HCT116 (cell line): ENCODE measurements around the gene F10. TPM values are rescaled to one million over a fixed set of nuclear protein-coding genes. Genes with fewer than 3 reads are reported as not detected.

Experiments used
- ATAC-seq: fragments of 200-7000 bp; cut with Tn5 transposase; 2 replicates; pipeline ENCODE4 v1.9.1; 2020; ENCODE audit warnings: mild to moderate bottlenecking, moderate library complexity
- BruUV-seq: library from RNA; stranded (reverse); fragments of 400-500 nt; replicated peaks from 2 replicates; lab custom pipeline; 2021; lab: Mats Ljungman, UMichigan
- CTCF ChIA-PET: fragments of 300-600 bp; sonication (Branson Sonifier 250); formaldehyde crosslinking; loops from one replicate; lab custom pipeline; 2021; ENCODE audit warnings: antibody characterized with exemption; lab: Charles Lee
- POLR2A ChIA-PET: fragments of 300-600, 350-600 bp; sonication (Branson Sonifier 250); formaldehyde crosslinking; loops from one replicate; lab custom pipeline; 2021; ENCODE audit warnings: antibody characterized with exemption; lab: Charles Lee
- RAD21 ChIA-PET, 2 experiments: fragments of 300-600 bp; sonication (Branson Sonifier 250); formaldehyde crosslinking; loops; one replicate each; lab custom pipeline; 2023; ENCODE audit warnings: low total read pairs in 2 of 2; ENCODE audit not compliant: uncharacterized antibody in 2 of 2, unreplicated experiment in 2 of 2, low non-redundant PET in 1 of 2; lab: Charles Lee
- DNase-seq: peaks from one replicate; pipeline ENCODE4 v3.0.0-alpha.2; 2010; ENCODE audit warnings: low read depth, low spot score
- H2AFZ ChIP-seq: fragments of 200-600 bp; shearing (Covaris generic), sonication (generic); 2 replicates; pipeline ENCODE4 v1.6.1; 2017; ENCODE audit warnings: low read depth, mixed run types, mixed read lengths, antibody characterized with exemption, low read length; ENCODE audit not compliant: poor library complexity, severe bottlenecking
- H3K27ac ChIP-seq: 2 replicates; pipeline ENCODE4 v1.5.1; 2012; ENCODE audit warnings: low read depth, low read length
- H3K27me3 ChIP-seq: fragments of 200-600 bp; sonication (generic); 2 replicates; pipeline ENCODE4 v1.6.1; 2016; ENCODE audit warnings: mixed run types, low read length, mixed read lengths; ENCODE audit not compliant: insufficient read depth
- H3K36me3 ChIP-seq, 2 experiments: fragments of 200-500 bp in 1 of 2; fragments of 200-600 bp in 1 of 2; sonication (Bioruptor generic) in 1 of 2; sonication (generic) in 1 of 2; 2 replicates each; pipeline versions ENCODE4 v1.5.1 to v1.6.1; 2014 to 2016; ENCODE audit warnings: low read length in 2 of 2, inconsistent platforms in 1 of 2, mixed read lengths in 1 of 2, mixed run types in 1 of 2; ENCODE audit not compliant: insufficient read depth in 2 of 2, control insufficient read depth in 1 of 2
- H3K4me1 ChIP-seq, 2 experiments: fragments of 200-600 bp in 1 of 2; sonication (generic) in 1 of 2; 2 replicates each; pipeline versions ENCODE4 v1.5.1 to v1.6.1; 2012 to 2017; ENCODE audit warnings: low read length in 2 of 2, inconsistent platforms in 1 of 2, mild to moderate bottlenecking in 1 of 2, mixed read lengths in 1 of 2, mixed run types in 1 of 2, moderate library complexity in 1 of 2; ENCODE audit not compliant: insufficient read depth in 2 of 2, control insufficient read depth in 1 of 2
- H3K4me2 ChIP-seq: fragments of 200-600 bp; sonication (generic); 2 replicates; pipeline ENCODE4 v1.6.1; 2017; ENCODE audit warnings: mixed run types, low read length, mixed read lengths
- H3K4me3 ChIP-seq, 2 experiments: fragments of 200-600 bp in 1 of 2; sonication (generic) in 1 of 2; replicated peaks in 1 of 2; 2 replicates each; pipeline ENCODE4 v1.5.1; 2011 to 2016; ENCODE audit warnings: low read length in 2 of 2, control low read depth in 1 of 2, low read depth in 1 of 2, mild to moderate bottlenecking in 1 of 2, mixed read lengths in 1 of 2, mixed run types in 1 of 2
- H3K79me2 ChIP-seq: fragments of 200-600 bp; sonication (generic); 2 replicates; pipeline ENCODE4 v1.6.1; 2017; ENCODE audit warnings: mild to moderate bottlenecking, mixed run types, low read length, moderate library complexity, mixed read lengths; ENCODE audit not compliant: insufficient read depth
- H3K9ac ChIP-seq: fragments of 200-600 bp; sonication (generic); 2 replicates; pipeline ENCODE4 v1.6.1; 2016; ENCODE audit warnings: low read length, mixed read lengths
- H3K9me2 ChIP-seq: fragments of 200-600 bp; sonication (generic), shearing (Covaris generic); 2 replicates; pipeline ENCODE4 v1.6.1; 2017; ENCODE audit warnings: mixed run types, mild to moderate bottlenecking, moderate library complexity; ENCODE audit not compliant: insufficient read depth
- H3K9me3 ChIP-seq, 2 experiments: fragments of 200-500 bp in 1 of 2; fragments of 200-600 bp in 1 of 2; sonication (Bioruptor generic) in 1 of 2; sonication (generic) in 1 of 2; 2 replicates each; pipeline ENCODE4 v1.6.1; 2014 to 2017; ENCODE audit warnings: low read length in 2 of 2, mixed read lengths in 2 of 2, inconsistent platforms in 1 of 2, low read depth in 1 of 2, mild to moderate bottlenecking in 1 of 2, mixed run types in 1 of 2, moderate library complexity in 1 of 2; ENCODE audit not compliant: control insufficient read depth in 1 of 2, insufficient read depth in 1 of 2
- H4K20me1 ChIP-seq: fragments of 200-600 bp; sonication (generic), shearing (Covaris generic); 2 replicates; pipeline ENCODE4 v1.6.1; 2017; ENCODE audit warnings: mixed run types, mild to moderate bottlenecking, moderate library complexity; ENCODE audit not compliant: insufficient read depth
- CBX3 ChIP-seq: IDR thresholded peaks from 2 replicates; pipeline ENCODE4 v1.6.1; 2012; ENCODE audit warnings: low read depth
- ELF1 ChIP-seq: IDR thresholded peaks from 2 replicates; pipeline ENCODE4 v1.6.1; 2012; ENCODE audit warnings: low read depth, borderline replicate concordance
- EZH2phosphoT487 ChIP-seq: fragments of 200-600 bp; IDR thresholded peaks from 2 replicates; pipeline ENCODE4 v1.6.1; 2018; ENCODE audit warnings: antibody characterized with exemption, borderline replicate concordance
- FOSL1 ChIP-seq: IDR thresholded peaks from 2 replicates; pipeline ENCODE4 v1.6.1; 2012; ENCODE audit warnings: low read depth
- POLR2AphosphoS5 ChIP-seq: IDR thresholded peaks from 2 replicates; pipeline ENCODE4 v1.6.1; 2011; ENCODE audit warnings: mild to moderate bottlenecking, low read depth, low read length, moderate library complexity
- RAD21 ChIP-seq: IDR thresholded peaks from 2 replicates; pipeline ENCODE4 v1.6.1; 2012; ENCODE audit warnings: low read depth, mild to moderate bottlenecking
- SP1 ChIP-seq: IDR thresholded peaks from 2 replicates; pipeline ENCODE4 v1.6.1; 2012; ENCODE audit warnings: low read depth
- SRF ChIP-seq: IDR thresholded peaks from 2 replicates; pipeline ENCODE4 v1.6.1; 2012; ENCODE audit warnings: low read depth
- TCF7L2 ChIP-seq: IDR thresholded peaks from 2 replicates; pipeline ENCODE4 v1.7.0; 2011; ENCODE audit warnings: borderline replicate concordance, inconsistent platforms; ENCODE audit not compliant: insufficient read depth, insufficient read length; ENCODE audit errors: extremely low read depth
- YY1 ChIP-seq: IDR thresholded peaks from 2 replicates; pipeline ENCODE4 v1.6.1; 2011; ENCODE audit warnings: low read length, low read depth, moderate library complexity, mild to moderate bottlenecking; ENCODE audit not compliant: insufficient replicate concordance; ENCODE audit errors: extremely low read depth
- intact Hi-C: fragments of 100-400 bp; cut with micrococcal nuclease; formaldehyde crosslinking; loops from 2 replicates; pipeline ENCODE4 v1.10.0; 2022
- total RNA-seq: library from RNA; stranded (reverse); gene quantifications from one replicate; pipeline ENCODE4 v1.2.1, GENCODE V29; 2021; ENCODE audit not compliant: unreplicated experiment
- TF ChIP-seq, protein P1 (sequence below), 3 experiments: fragments of 200-600 bp in 1 of 3; sonication (generic) in 1 of 3; IDR thresholded peaks in 2 of 3; conservative IDR thresholded peaks in 1 of 3; 2 replicates each; pipeline ENCODE4 v1.5.1; 2012 to 2017; ENCODE audit warnings: low read depth in 2 of 3, low read length in 2 of 3, antibody characterized with exemption in 1 of 3, borderline replicate concordance in 1 of 3, control low read depth in 1 of 3, mild to moderate bottlenecking in 1 of 3, mixed read lengths in 1 of 3, mixed run types in 1 of 3, moderate library complexity in 1 of 3; ENCODE audit not compliant: insufficient read depth in 1 of 3
- TF ChIP-seq, protein P2 (sequence below): IDR thresholded peaks from 2 replicates; pipeline ENCODE4 v1.6.1; 2012; ENCODE audit warnings: low read depth
- TF ChIP-seq, protein P3 (sequence below): IDR thresholded peaks from 2 replicates; pipeline ENCODE4 v1.6.1; 2011; ENCODE audit warnings: mild to moderate bottlenecking, low read length, moderate library complexity; ENCODE audit not compliant: insufficient replicate concordance; ENCODE audit errors: extremely low read depth

Gene F10
- total RNA-seq, 1 experiment from 2014 or later, result 4.0 TPM

DNA sequence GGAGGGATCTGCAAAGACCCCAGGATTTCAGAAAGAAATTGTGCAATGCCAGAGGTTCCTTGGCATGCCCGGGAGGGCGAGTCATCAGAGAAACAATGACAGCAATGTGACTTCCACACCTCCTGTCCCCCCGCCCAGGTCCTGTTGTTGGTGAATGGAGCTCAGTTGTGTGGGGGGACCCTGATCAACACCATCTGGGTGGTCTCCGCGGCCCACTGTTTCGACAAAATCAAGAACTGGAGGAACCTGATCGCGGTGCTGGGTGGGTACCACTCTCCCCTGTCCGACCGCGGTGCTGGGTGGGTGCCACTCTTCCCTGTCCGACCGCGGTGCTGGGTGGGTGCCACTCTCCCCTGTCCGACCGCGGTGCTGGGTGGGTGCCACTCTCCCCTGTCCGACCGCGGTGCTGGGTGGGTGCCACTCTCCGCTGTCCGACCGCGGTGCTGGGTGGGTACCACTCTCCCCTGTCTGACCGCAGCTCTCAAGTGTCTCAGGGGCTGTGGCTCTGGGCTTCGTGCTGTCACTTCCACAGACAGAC is 5.2 kb upstream of the F10 start:
- no peaks in the 10 kb centered on the region for H3K9me2 ChIP-seq
- no peaks in the 10 kb centered on the region for H3K79me2 ChIP-seq
- H3K36me3 ChIP-seq, result no peaks in the 10 kb centered on the region
- POLR2A ChIA-PET, result no interaction called here
- peak; percentile 19; the same call in 1 of the 2 replicates for ATAC-seq
- H2AFZ ChIP-seq, result no peak overlapping the region
- 0 out of 2 replicates have a peak, but pooled peaks cover 4% of the 10 kb centered on the region for H3K27me3 ChIP-seq
- no peak overlapping the region for H3K27ac ChIP-seq
- TF ChIP-seq ELF1, result no peak
- TF ChIP-seq, protein P1, sequence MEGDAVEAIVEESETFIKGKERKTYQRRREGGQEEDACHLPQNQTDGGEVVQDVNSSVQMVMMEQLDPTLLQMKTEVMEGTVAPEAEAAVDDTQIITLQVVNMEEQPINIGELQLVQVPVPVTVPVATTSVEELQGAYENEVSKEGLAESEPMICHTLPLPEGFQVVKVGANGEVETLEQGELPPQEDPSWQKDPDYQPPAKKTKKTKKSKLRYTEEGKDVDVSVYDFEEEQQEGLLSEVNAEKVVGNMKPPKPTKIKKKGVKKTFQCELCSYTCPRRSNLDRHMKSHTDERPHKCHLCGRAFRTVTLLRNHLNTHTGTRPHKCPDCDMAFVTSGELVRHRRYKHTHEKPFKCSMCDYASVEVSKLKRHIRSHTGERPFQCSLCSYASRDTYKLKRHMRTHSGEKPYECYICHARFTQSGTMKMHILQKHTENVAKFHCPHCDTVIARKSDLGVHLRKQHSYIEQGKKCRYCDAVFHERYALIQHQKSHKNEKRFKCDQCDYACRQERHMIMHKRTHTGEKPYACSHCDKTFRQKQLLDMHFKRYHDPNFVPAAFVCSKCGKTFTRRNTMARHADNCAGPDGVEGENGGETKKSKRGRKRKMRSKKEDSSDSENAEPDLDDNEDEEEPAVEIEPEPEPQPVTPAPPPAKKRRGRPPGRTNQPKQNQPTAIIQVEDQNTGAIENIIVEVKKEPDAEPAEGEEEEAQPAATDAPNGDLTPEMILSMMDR (IDR thresholded peaks at IDR 0.05 in 2 of 3, conservative IDR thresholded peaks at IDR 0.05 in 1 of 3; ENCODE audit: borderline replicate concordance in 1 of 3, insufficient read depth in 1 of 3, low read depth in 2 of 3, low read length in 2 of 3), result no peak
- no peak for TF ChIP-seq YY1
- no peak for TF ChIP-seq TCF7L2
- TF ChIP-seq CBX3, result no peak
- no peak for TF ChIP-seq EZH2phosphoT487
- TF ChIP-seq, protein P2, sequence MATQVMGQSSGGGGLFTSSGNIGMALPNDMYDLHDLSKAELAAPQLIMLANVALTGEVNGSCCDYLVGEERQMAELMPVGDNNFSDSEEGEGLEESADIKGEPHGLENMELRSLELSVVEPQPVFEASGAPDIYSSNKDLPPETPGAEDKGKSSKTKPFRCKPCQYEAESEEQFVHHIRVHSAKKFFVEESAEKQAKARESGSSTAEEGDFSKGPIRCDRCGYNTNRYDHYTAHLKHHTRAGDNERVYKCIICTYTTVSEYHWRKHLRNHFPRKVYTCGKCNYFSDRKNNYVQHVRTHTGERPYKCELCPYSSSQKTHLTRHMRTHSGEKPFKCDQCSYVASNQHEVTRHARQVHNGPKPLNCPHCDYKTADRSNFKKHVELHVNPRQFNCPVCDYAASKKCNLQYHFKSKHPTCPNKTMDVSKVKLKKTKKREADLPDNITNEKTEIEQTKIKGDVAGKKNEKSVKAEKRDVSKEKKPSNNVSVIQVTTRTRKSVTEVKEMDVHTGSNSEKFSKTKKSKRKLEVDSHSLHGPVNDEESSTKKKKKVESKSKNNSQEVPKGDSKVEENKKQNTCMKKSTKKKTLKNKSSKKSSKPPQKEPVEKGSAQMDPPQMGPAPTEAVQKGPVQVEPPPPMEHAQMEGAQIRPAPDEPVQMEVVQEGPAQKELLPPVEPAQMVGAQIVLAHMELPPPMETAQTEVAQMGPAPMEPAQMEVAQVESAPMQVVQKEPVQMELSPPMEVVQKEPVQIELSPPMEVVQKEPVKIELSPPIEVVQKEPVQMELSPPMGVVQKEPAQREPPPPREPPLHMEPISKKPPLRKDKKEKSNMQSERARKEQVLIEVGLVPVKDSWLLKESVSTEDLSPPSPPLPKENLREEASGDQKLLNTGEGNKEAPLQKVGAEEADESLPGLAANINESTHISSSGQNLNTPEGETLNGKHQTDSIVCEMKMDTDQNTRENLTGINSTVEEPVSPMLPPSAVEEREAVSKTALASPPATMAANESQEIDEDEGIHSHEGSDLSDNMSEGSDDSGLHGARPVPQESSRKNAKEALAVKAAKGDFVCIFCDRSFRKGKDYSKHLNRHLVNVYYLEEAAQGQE, result no peak
- no peak for TF ChIP-seq RAD21
- TF ChIP-seq FOSL1, result no peak
- TF ChIP-seq, protein P3, sequence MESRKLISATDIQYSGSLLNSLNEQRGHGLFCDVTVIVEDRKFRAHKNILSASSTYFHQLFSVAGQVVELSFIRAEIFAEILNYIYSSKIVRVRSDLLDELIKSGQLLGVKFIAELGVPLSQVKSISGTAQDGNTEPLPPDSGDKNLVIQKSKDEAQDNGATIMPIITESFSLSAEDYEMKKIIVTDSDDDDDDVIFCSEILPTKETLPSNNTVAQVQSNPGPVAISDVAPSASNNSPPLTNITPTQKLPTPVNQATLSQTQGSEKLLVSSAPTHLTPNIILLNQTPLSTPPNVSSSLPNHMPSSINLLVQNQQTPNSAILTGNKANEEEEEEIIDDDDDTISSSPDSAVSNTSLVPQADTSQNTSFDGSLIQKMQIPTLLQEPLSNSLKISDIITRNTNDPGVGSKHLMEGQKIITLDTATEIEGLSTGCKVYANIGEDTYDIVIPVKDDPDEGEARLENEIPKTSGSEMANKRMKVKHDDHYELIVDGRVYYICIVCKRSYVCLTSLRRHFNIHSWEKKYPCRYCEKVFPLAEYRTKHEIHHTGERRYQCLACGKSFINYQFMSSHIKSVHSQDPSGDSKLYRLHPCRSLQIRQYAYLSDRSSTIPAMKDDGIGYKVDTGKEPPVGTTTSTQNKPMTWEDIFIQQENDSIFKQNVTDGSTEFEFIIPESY, result no peak
- TF ChIP-seq POLR2AphosphoS5, result no peak
- no peak for TF ChIP-seq SP1
- TF ChIP-seq SRF, result no peak
- TF ChIP-seq, all 23 proteins: peak for 0
- intact Hi-C loops, result no loop called here
- H4K20me1 ChIP-seq, result no peaks in the 10 kb centered on the region
- H3K9ac ChIP-seq, result no peak overlapping the region
- H3K4me1 ChIP-seq, result peaks cover 3 to 11% of the 10 kb centered on the region in 2 experiments; a peak in 3 of 4 replicates
- BruUV-seq, result no TSS peak
- peak overlapping the region; percentile 0; the same call in 1 of the 2 replicates for H3K4me2 ChIP-seq
- H3K4me3 ChIP-seq, result no peak overlapping the region
- H3K9me3 ChIP-seq, result no peaks in the 10 kb centered on the region
- ChIA-PET RAD21 (no interaction called here), CTCF (no interaction called here)
- DNase-seq, result no peak
